Small intestine (tissue), 16 donors: Measurements from ENCODE around the gene CNIH4. TPM values are rescaled to one million over a fixed set of nuclear protein-coding genes. Genes with fewer than 3 reads are reported as not detected.
"Not testable (repeated sequence)": the region's sequence is repeated elsewhere in the genome, so short reads cannot be mapped to it uniquely, and the experiment has no call there.

Experiments
- DNase-seq, 2 donors: peaks; one replicate each; pipeline versions ENCODE4 v3.0.0 to v3.0.0-alpha.2; 2013
- FAIRE-seq: peaks from 2 replicates; lab custom pipeline; 2012; peaks lifted over from hg19 to GRCh38; lab: Jason Lieb, UNC
- H3K27ac ChIP-seq, 3 donors: one replicate each; pipeline ENCODE4 v1.5.1; 2013; ENCODE audit warnings: low read length in 2 of 3, mild to moderate bottlenecking in 2 of 3, control low read depth in 1 of 3, inconsistent platforms in 1 of 3, low read depth in 1 of 3, moderate library complexity in 1 of 3
- H3K27me3 ChIP-seq, 3 donors: one replicate each; pipeline ENCODE4 v1.6.1; 2013; ENCODE audit warnings: low read length in 3 of 3, inconsistent platforms in 1 of 3; ENCODE audit not compliant: control insufficient read depth in 3 of 3, insufficient read depth in 3 of 3
- H3K36me3 ChIP-seq, 3 donors: one replicate each; pipeline ENCODE4 v1.6.1; 2013; ENCODE audit warnings: low read length in 3 of 3, inconsistent platforms in 1 of 3, low read depth in 1 of 3, mild to moderate bottlenecking in 1 of 3, moderate library complexity in 1 of 3; ENCODE audit not compliant: control insufficient read depth in 3 of 3, insufficient read depth in 2 of 3
- H3K4me1 ChIP-seq, 3 donors: one replicate each; pipeline ENCODE4 v1.6.1; 2013; ENCODE audit warnings: low read length in 2 of 3, inconsistent platforms in 1 of 3, low read depth in 1 of 3, mild to moderate bottlenecking in 1 of 3, moderate library complexity in 1 of 3; ENCODE audit not compliant: control insufficient read depth in 3 of 3, insufficient read depth in 2 of 3
- H3K4me3 ChIP-seq, 3 donors: one replicate each; pipeline ENCODE4 v1.5.1; 2013; ENCODE audit warnings: low read length in 3 of 3, control low read depth in 1 of 3, inconsistent platforms in 1 of 3, low read depth in 1 of 3, mild to moderate bottlenecking in 1 of 3, moderate library complexity in 1 of 3
- H3K9me3 ChIP-seq, 2 donors: one replicate each; pipeline ENCODE4 v1.6.1; 2013; ENCODE audit warnings: low read depth in 1 of 2, low read length in 1 of 2; ENCODE audit not compliant: control insufficient read depth in 2 of 2, insufficient read depth in 1 of 2
- WGBS, 3 donors: extraction: QIAGEN DNeasy Blood & Tissue Kit; methylation state at CpG; one replicate each; pipeline ENCODE4 v1.1.7; 2013; 5-methylcytosine and 5-hydroxymethylcytosine counted together
- long read RNA-seq, 10 donors: transcript quantifications; one replicate each; lab custom pipeline, GENCODE V29; 2026
- polyA plus RNA-seq, 4 donors: library from polyadenylated mRNA; stranded (reverse) in 3 of 4; unstranded in 1 of 4; fragments of 200-250 nt in 3 of 4; fragments of 120-200 nt in 1 of 4; gene quantifications; one replicate each; pipeline versions ENCODE4 v1.2.1 to v1.2.3, GENCODE V29; 2013
- donor health status: healthy with polysubstance abuse.
- donor health status: control.
- donor health status: control.
- donor health status: Bipolar disorder and iron deficiency.
- donor health status: healthy.

The CNIH4 gene
- polyA plus RNA-seq, result 10 to 100 TPM; 43.2 to 91.6 (median 60.8) TPM
- long read RNA-seq, donor 1, result 0 reads
- long read RNA-seq, donor 2, full-length matches to known transcripts, result 27 of 27 reads
- long read RNA-seq, donor 2, partial matches to known transcripts, result 0 of 27 reads
- long read RNA-seq, donor 2, other reads (novel, unspliced or antisense), result 0 of 27 reads
- long read RNA-seq, donor 3, full-length matches to known transcripts, result 36 of 36 reads
- long read RNA-seq, donor 3, partial matches to known transcripts, result 0 of 36 reads
- long read RNA-seq, donor 3, other reads (novel, unspliced or antisense), result 0 of 36 reads
- long read RNA-seq, donor 4, full-length matches to known transcripts, result 1 of 1 reads
- long read RNA-seq, donor 4, partial matches to known transcripts, result 0 of 1 reads
- long read RNA-seq, donor 4, other reads (novel, unspliced or antisense), result 0 of 1 reads
- long read RNA-seq, donor 5, full-length matches to known transcripts, result 26 of 26 reads
- long read RNA-seq, donor 5, partial matches to known transcripts, result 0 of 26 reads
- long read RNA-seq, donor 5, other reads (novel, unspliced or antisense), result 0 of 26 reads
- long read RNA-seq, donor 6, full-length matches to known transcripts, result 41 of 49 reads
- long read RNA-seq, donor 6, partial matches to known transcripts, result 8 of 49 reads
- long read RNA-seq, donor 6, other reads (novel, unspliced or antisense), result 0 of 49 reads
- long read RNA-seq, donor 7, result 0 reads
- long read RNA-seq, donor 8, result 0 reads
- long read RNA-seq, donor 9, full-length matches to known transcripts, result 8 of 8 reads
- long read RNA-seq, donor 9, partial matches to known transcripts, result 0 of 8 reads
- long read RNA-seq, donor 9, other reads (novel, unspliced or antisense), result 0 of 8 reads
- long read RNA-seq, donor 10, full-length matches to known transcripts, result 52 of 52 reads
- long read RNA-seq, donor 10, partial matches to known transcripts, result 0 of 52 reads
- long read RNA-seq, donor 10, other reads (novel, unspliced or antisense), result 0 of 52 reads

- H3K9me3 ChIP-seq, result no peaks in the 10 kb centered on the region
- DNase-seq (peak; percentile 97 to 98), FAIRE-seq (no peak)
- H3K27ac ChIP-seq, result peak within 1 kb of the TSS; percentile 78 to 94 (median 85)
- peaks cover 4 to 24% (median 9%) of the 10 kb centered on the region in 3 donors for H3K4me1 ChIP-seq
- WGBS, 3 donors, result 0 to 1% (median 0%) methylated on average over 55 to 78 of the region's 78 CpGs
- H3K36me3 ChIP-seq, result peaks cover 0 to 11% (median 3%) of the 10 kb centered on the region in 3 donors
- H3K4me3 ChIP-seq, result peak within 1 kb of the TSS; percentile 70 to 90 (median 78)
- H3K27me3 ChIP-seq, result no peaks in the 10 kb centered on the region
These were observed at the start of gene CNIH4 for GRCh38 chr1:224356685-224357625. CNIH4 (plus strand) TSS chr1:224356879; CDS start chr1:224356925, 46 bp downstream.

- H3K4me1 ChIP-seq, result no peaks in the 10 kb centered on the region
- no peak overlapping the region for H3K4me3 ChIP-seq
- H3K27me3 ChIP-seq, result no peaks in the 10 kb centered on the region
- no peak for FAIRE-seq
- peaks cover 3 to 57% (median 11%) of the 10 kb centered on the region in 3 donors for H3K36me3 ChIP-seq
- H3K9me3 ChIP-seq, result no peaks in the 10 kb centered on the region
- no peak for DNase-seq
- 92 to 96% (median 95%) methylated on average over 3 of the region's 3 CpGs for WGBS, 3 donors
- H3K27ac ChIP-seq, result no peak overlapping the region
These were observed 48.6 kb upstream of the CNIH4 start for GRCh38 chr1:224308064-224308463.

- peaks cover 5 to 50% (median 8%) of the 10 kb centered on the region in 3 donors for H3K36me3 ChIP-seq
- 93 to 100% (median 98%) methylated on average over 1 of the region's 1 CpG for WGBS, 3 donors
- H3K4me3 ChIP-seq, H3K27ac ChIP-seq, H3K27me3 ChIP-seq, FAIRE-seq, DNase-seq, H3K9me3 ChIP-seq, H3K4me1 ChIP-seq: not testable (repeated sequence)
These were observed 45.2 kb upstream of the CNIH4 start for GRCh38 chr1:224311503-224311902.

DNA sequence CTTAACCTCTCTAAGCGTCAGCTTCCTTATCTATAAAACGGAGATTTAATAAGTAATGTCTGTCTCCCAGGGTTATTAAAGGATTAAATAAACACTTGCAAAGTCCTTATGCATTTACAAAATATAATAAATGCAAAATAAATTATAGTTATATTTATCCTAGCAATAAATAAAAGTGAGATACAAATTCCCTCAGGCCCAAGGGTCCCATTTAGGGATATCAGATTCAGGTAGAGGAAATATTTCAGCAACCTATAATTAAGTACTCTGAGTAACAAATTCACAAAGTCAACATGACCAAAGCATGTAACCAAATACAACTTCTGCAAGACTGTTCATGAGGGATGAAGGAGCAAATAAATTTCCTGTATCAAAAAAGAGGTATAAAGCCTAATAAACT is 44.7 kb upstream of the CNIH4 start:
- H3K36me3 ChIP-seq, result peaks cover 5 to 52% (median 8%) of the 10 kb centered on the region in 3 donors
- WGBS, 3 donors, result 21 to 66% (median 40%) methylated on average over 2 of the region's 2 CpGs

DNA sequence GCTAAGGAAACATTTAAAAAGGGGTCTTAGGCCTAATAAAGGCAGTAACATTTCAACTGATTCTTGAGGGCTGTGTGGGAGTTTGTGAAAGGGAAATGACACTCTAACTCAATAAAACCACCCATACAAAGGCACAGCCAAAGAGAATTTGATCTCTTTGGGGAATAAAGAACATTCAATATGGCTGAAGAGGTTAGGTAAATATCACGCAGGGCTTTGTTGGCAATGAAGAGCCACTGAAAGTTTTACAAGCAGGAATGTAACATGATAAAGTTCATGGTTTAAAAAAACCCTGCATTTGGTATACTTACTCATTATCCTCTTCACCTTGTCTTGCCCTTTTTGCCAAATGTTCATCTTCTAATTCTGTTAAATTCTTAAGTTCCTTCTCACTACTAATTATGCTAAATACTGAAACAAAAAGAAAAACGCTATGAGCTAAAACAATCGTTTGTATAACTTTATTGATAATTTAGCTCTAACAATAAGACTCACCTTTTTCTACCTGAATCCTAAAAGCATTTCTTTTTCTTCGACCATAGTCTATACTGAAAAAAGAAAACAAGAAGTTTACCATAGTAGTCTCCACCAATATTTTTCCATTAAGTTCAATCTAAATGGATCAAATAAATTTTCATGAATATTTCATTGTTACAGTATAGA is 39.2 kb upstream of the CNIH4 start:
- FAIRE-seq (no peak), DNase-seq (no peak)
- no peak overlapping the region for H3K27ac ChIP-seq
- H3K9me3 ChIP-seq, result no peaks in the 10 kb centered on the region
- H3K4me3 ChIP-seq, result no peak overlapping the region
- H3K36me3 ChIP-seq, result peaks cover 5 to 35% (median 6%) of the 10 kb centered on the region in 3 donors
- H3K27me3 ChIP-seq, result no peaks in the 10 kb centered on the region
- WGBS, 3 donors, result 77 to 91% (median 85%) methylated on average over 4 of the region's 4 CpGs
- H3K4me1 ChIP-seq, result no peaks in the 10 kb centered on the region

More for the DNA sequence above, 44.7 kb upstream of the CNIH4 start:
- Histone ChIP-seq H3K4me1 (no peaks in the 10 kb centered on the region), H3K4me3 (no peak overlapping the region), H3K9me3 (no peaks in the 10 kb centered on the region), H3K27ac (no peak overlapping the region), H3K27me3 (no peaks in the 10 kb centered on the region)
- DNase-seq (no peak), FAIRE-seq (no peak)

- DNase-seq, result no peak
- 97 to 100% (median 99%) methylated on average over 2 of the region's 2 CpGs for WGBS, 3 donors
- peaks cover 0 to 2% (median 0%) of the 10 kb centered on the region in 3 donors for H3K4me1 ChIP-seq
- H3K4me3 ChIP-seq, result no peak overlapping the region
- H3K9me3 ChIP-seq, result no peaks in the 10 kb centered on the region
- H3K27me3 ChIP-seq, result no peaks in the 10 kb centered on the region
- no peak for FAIRE-seq
- H3K36me3 ChIP-seq, result peaks cover 0 to 35% (median 7%) of the 10 kb centered on the region in 3 donors
- H3K27ac ChIP-seq, result no peak overlapping the region
These were observed 35.0 kb upstream of the CNIH4 start for GRCh38 chr1:224321706-224322105.

DNA sequence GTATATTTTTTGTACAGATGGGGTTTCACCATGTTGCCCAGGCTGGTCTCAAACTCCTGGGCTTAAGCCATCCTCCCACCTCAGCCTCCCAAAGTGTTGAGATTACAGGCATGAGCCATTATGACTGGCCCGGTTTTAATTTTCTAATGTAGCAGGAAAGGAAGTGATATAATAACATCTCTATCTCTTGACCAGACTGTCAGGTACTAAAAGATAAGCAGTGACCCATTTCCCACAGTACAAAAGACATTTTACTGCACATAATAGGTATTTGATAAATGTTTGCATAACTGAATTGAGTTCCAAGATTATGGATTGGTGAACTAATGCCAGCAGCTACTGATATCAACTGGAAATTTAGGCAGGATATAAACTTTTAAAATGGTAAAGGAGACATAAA is 30.7 kb upstream of the CNIH4 start:
- H3K4me1 ChIP-seq, result peaks cover 3 to 6% (median 4%) of the 10 kb centered on the region in 3 donors
- WGBS, 3 donors, result 40 to 65% (median 58%) methylated on average over 1 of the region's 1 CpG
- H3K27ac ChIP-seq, result no peak overlapping the region
- peaks cover 0 to 29% (median 5%) of the 10 kb centered on the region in 3 donors for H3K36me3 ChIP-seq
- DNase-seq (no peak), FAIRE-seq (no peak)
- H3K9me3 ChIP-seq, result no peaks in the 10 kb centered on the region
- no peaks in the 10 kb centered on the region for H3K27me3 ChIP-seq
- no peak overlapping the region for H3K4me3 ChIP-seq
